H1 (cell line): ENCODE data around the gene ADTRP. TPM values are rescaled to one million over a fixed set of nuclear protein-coding genes. Genes with fewer than 3 reads are reported as not detected.
A peak's percentile ranks its signal among the peaks of the same experiment; 100 is the strongest.

ENCODE experiments used
- CTCF ChIA-PET: fragments of 300-600 bp; sonication (Branson Sonifier 250); formaldehyde crosslinking; loops from one replicate; lab custom pipeline; 2021; ENCODE audit not compliant: partially characterized antibody; lab: Charles Lee
- POLR2A ChIA-PET: fragments of 300-600 bp; sonication (Branson Sonifier 250); formaldehyde crosslinking; loops from one replicate; lab custom pipeline; 2021; ENCODE audit warnings: inconsistent platforms; ENCODE audit not compliant: partially characterized antibody; lab: Charles Lee
- DNase-seq, 2 experiments: peaks; one replicate each; pipeline versions ENCODE4 v3.0.0 to v3.0.0-alpha.2; 2010 to 2022; ENCODE audit warnings: low spot score in 2 of 2, low read depth in 1 of 2, mixed read lengths in 1 of 2
- FAIRE-seq: peaks from 2 replicates; lab custom pipeline; 2011; peaks lifted over from hg19 to GRCh38; lab: Jason Lieb, UNC
- H2AFZ ChIP-seq: 2 replicates; pipeline ENCODE4 v1.8.1; 2012; ENCODE audit warnings: low read length, inconsistent platforms
- H2AK5ac ChIP-seq: 2 replicates; pipeline ENCODE4 v1.6.1; 2013; ENCODE audit warnings: low read depth, low read length
- H2BK120ac ChIP-seq: replicated peaks from 2 replicates; pipeline ENCODE3; 2013; ENCODE audit warnings: low read depth, low read length, inconsistent platforms
- H2BK12ac ChIP-seq: 2 replicates; pipeline ENCODE4 v1.6.1; 2013; ENCODE audit warnings: low read depth, low read length
- H2BK15ac ChIP-seq: 2 replicates; pipeline ENCODE4 v1.6.1; 2013; ENCODE audit warnings: low read length
- H2BK20ac ChIP-seq: 2 replicates; pipeline ENCODE4 v1.6.1; 2013; ENCODE audit warnings: low read length
- H2BK5ac ChIP-seq: 2 replicates; pipeline ENCODE4 v1.6.1; 2013; ENCODE audit warnings: low read depth, low read length
- H3K14ac ChIP-seq: 2 replicates; pipeline ENCODE4 v1.6.1; 2013; ENCODE audit warnings: inconsistent platforms; ENCODE audit not compliant: insufficient read length
- H3K18ac ChIP-seq: 2 replicates; pipeline ENCODE4 v1.6.1; 2013; ENCODE audit warnings: low read length; ENCODE audit errors: extremely low read depth
- H3K23ac ChIP-seq: 2 replicates; pipeline ENCODE4 v1.6.1; 2013; ENCODE audit warnings: inconsistent platforms; ENCODE audit not compliant: insufficient read length
- H3K23me2 ChIP-seq: 2 replicates; pipeline ENCODE4 v1.6.1; 2013; ENCODE audit warnings: low read depth, low read length
- H3K27ac ChIP-seq: 2 replicates; pipeline ENCODE4 v1.6.1; 2011; ENCODE audit warnings: low read depth, low read length, inconsistent platforms
- H3K27me3 ChIP-seq, 4 experiments: replicated peaks in 1 of 4; 1 replicate in 1 of 4; 2 replicates in 3 of 4; pipeline versions ENCODE4 v1.6.1 to v1.8.1; 2011 to 2013; ENCODE audit warnings: low read length in 3 of 4, mild to moderate bottlenecking in 3 of 4, inconsistent platforms in 2 of 4, mixed read lengths in 2 of 4, moderate library complexity in 1 of 4; ENCODE audit not compliant: control insufficient read depth in 3 of 4, insufficient read depth in 3 of 4; ENCODE audit errors: extremely low read depth in 1 of 4
- H3K36me3 ChIP-seq, 4 experiments: 2 replicates each; pipeline versions ENCODE4 v1.6.1 to v1.8.1; 2011 to 2013; ENCODE audit warnings: mild to moderate bottlenecking in 4 of 4, low read length in 3 of 4, moderate library complexity in 2 of 4, control low read depth in 1 of 4, inconsistent platforms in 1 of 4; ENCODE audit not compliant: insufficient read depth in 4 of 4, control insufficient read depth in 2 of 4
- H3K4ac ChIP-seq: replicated peaks from 2 replicates; pipeline ENCODE3; 2013; ENCODE audit warnings: low read length, low read depth, mixed read lengths, inconsistent platforms; ENCODE audit not compliant: insufficient read length
- H3K4me1 ChIP-seq, 4 experiments: replicated peaks in 1 of 4; 1 replicate in 1 of 4; 2 replicates in 3 of 4; pipeline versions ENCODE4 v1.6.1 to v1.8.1; 2011 to 2013; ENCODE audit warnings: low read length in 3 of 4, inconsistent platforms in 2 of 4, mixed read lengths in 1 of 4; ENCODE audit not compliant: insufficient read depth in 4 of 4, control insufficient read depth in 3 of 4
- H3K4me2 ChIP-seq, 2 experiments: 2 replicates each; pipeline versions ENCODE4 v1.6.1 to v1.8.1; 2011 to 2013; ENCODE audit warnings: low read depth in 2 of 2, low read length in 2 of 2, control low read depth in 1 of 2, inconsistent platforms in 1 of 2, mild to moderate bottlenecking in 1 of 2; ENCODE audit not compliant: insufficient read depth in 1 of 2
- H3K4me3 ChIP-seq, 4 experiments: fragments of 200-600, 300-600 bp in 1 of 4; sonication (generic), shearing (Covaris generic), sonication (Bioruptor Twin) in 1 of 4; 2 replicates each; pipeline versions ENCODE4 v1.5.1 to v1.8.1; 2011 to 2016; ENCODE audit warnings: low read length in 4 of 4, low read depth in 3 of 4, control low read depth in 2 of 4, inconsistent platforms in 2 of 4, mild to moderate bottlenecking in 2 of 4, mixed read lengths in 1 of 4, moderate library complexity in 1 of 4; ENCODE audit not compliant: insufficient read depth in 2 of 4; ENCODE audit errors: extremely low read depth in 1 of 4
- H3K56ac ChIP-seq: replicated peaks from 2 replicates; pipeline ENCODE3; 2013; ENCODE audit warnings: low read depth, mild to moderate bottlenecking, mixed read lengths, low read length, inconsistent platforms; ENCODE audit not compliant: insufficient read length
- H3K79me1 ChIP-seq: 2 replicates; pipeline ENCODE4 v1.6.1; 2013; ENCODE audit warnings: low read depth, low read length, control low read depth
- H3K79me2 ChIP-seq, 2 experiments: 2 replicates each; pipeline versions ENCODE4 v1.6.1 to v1.8.1; 2012 to 2013; ENCODE audit warnings: low read length in 2 of 2, mild to moderate bottlenecking in 2 of 2, inconsistent platforms in 1 of 2; ENCODE audit not compliant: insufficient read depth in 2 of 2, control insufficient read depth in 1 of 2
- H3K9ac ChIP-seq, 4 experiments: replicated peaks in 1 of 4; 1 replicate in 1 of 4; 2 replicates in 3 of 4; pipeline versions ENCODE4 v1.6.1 to v1.8.1; 2011 to 2013; ENCODE audit warnings: low read depth in 3 of 4, low read length in 3 of 4, control low read depth in 2 of 4, mild to moderate bottlenecking in 2 of 4, moderate library complexity in 2 of 4, inconsistent platforms in 1 of 4; ENCODE audit errors: extremely low read depth in 1 of 4
- H3K9me3 ChIP-seq, 2 experiments: 2 replicates each; pipeline versions ENCODE4 v1.6.1 to v1.8.1; 2012 to 2013; ENCODE audit warnings: mild to moderate bottlenecking in 2 of 2, moderate library complexity in 2 of 2, control low read depth in 1 of 2, inconsistent platforms in 1 of 2, low read depth in 1 of 2, low read length in 1 of 2, mixed read lengths in 1 of 2; ENCODE audit not compliant: insufficient read depth in 2 of 2
- H4K20me1 ChIP-seq, 2 experiments: replicated peaks in 1 of 2; 2 replicates each; pipeline versions ENCODE3 to v1.8.1; 2011 to 2013; ENCODE audit warnings: inconsistent platforms in 2 of 2, low read length in 2 of 2, mild to moderate bottlenecking in 1 of 2; ENCODE audit not compliant: insufficient read depth in 2 of 2, control insufficient read depth in 1 of 2
- H4K5ac ChIP-seq: 2 replicates; pipeline ENCODE4 v1.6.1; 2013; ENCODE audit warnings: low read length, low read depth, mixed read lengths, inconsistent platforms; ENCODE audit not compliant: insufficient read length
- H4K8ac ChIP-seq: 2 replicates; pipeline ENCODE4 v1.8.0; 2013; ENCODE audit warnings: mild to moderate bottlenecking, moderate library complexity, low read length, inconsistent platforms; ENCODE audit not compliant: insufficient read depth; ENCODE audit errors: extremely low read depth
- H4K91ac ChIP-seq: replicated peaks from 2 replicates; pipeline ENCODE3; 2013; ENCODE audit warnings: low read length, mixed read lengths, inconsistent platforms; ENCODE audit not compliant: insufficient read length
- EP300 ChIP-seq, 2 experiments: IDR thresholded peaks; 1 replicate in 1 of 2; 2 replicates in 1 of 2; pipeline ENCODE4 v1.6.1; 2011 to 2012; ENCODE audit warnings: low read depth in 2 of 2, low read length in 2 of 2, mild to moderate bottlenecking in 2 of 2, borderline replicate concordance in 1 of 2, inconsistent platforms in 1 of 2, moderate library complexity in 1 of 2
- WGBS, 2 experiments: shearing (Covaris generic) in 1 of 2; methylation state at CpG; one replicate each; pipeline versions ENCODE4 v1.1.6 to v1.1.7; 2013 to 2015; ENCODE audit warnings: low lambda C conversion rate in 2 of 2, mixed read lengths in 2 of 2, inconsistent platforms in 1 of 2, low coverage in 1 of 2, missing lambda C conversion rate in 1 of 2; ENCODE audit not compliant: insufficient replicate concordance in 2 of 2, insufficient coverage in 1 of 2, insufficient read length in 1 of 2; ENCODE audit errors: extremely low coverage in 1 of 2, missing lambda C conversion rate in 1 of 2; 5-methylcytosine and 5-hydroxymethylcytosine counted together
- polyA plus RNA-seq, 7 experiments: library from polyadenylated mRNA; depleted of rRNA in 3 of 7; stranded (reverse) in 5 of 7; unstranded in 2 of 7; fragments of >200 nt in 5 of 7; fragments of 200-250 nt in 2 of 7; gene quantifications; 1 replicate in 5 of 7; 2 replicates in 1 of 7; 4 replicates in 1 of 7; pipeline versions ENCODE4 v1.2.1 to v1.2.3, GENCODE V29; 2011 to 2013; ENCODE audit warnings: missing spikeins in 2 of 7, mixed read lengths in 2 of 7
- total RNA-seq: library from RNA; stranded (reverse); fragmentation: NEBNext Ultra II Directional; extraction: Animal tissue kit (Norgen Biotek cat#: 25700); gene quantifications from 2 replicates; pipeline ENCODE4 v1.2.1, GENCODE V29; 2021

ADTRP gene
- total and polyA plus RNA-seq, 2 of the 8 experiments (the other 6 are each of a cell fraction or from before 2014, with no cell fraction given): 0.08 to 0.45 TPM

DNA sequence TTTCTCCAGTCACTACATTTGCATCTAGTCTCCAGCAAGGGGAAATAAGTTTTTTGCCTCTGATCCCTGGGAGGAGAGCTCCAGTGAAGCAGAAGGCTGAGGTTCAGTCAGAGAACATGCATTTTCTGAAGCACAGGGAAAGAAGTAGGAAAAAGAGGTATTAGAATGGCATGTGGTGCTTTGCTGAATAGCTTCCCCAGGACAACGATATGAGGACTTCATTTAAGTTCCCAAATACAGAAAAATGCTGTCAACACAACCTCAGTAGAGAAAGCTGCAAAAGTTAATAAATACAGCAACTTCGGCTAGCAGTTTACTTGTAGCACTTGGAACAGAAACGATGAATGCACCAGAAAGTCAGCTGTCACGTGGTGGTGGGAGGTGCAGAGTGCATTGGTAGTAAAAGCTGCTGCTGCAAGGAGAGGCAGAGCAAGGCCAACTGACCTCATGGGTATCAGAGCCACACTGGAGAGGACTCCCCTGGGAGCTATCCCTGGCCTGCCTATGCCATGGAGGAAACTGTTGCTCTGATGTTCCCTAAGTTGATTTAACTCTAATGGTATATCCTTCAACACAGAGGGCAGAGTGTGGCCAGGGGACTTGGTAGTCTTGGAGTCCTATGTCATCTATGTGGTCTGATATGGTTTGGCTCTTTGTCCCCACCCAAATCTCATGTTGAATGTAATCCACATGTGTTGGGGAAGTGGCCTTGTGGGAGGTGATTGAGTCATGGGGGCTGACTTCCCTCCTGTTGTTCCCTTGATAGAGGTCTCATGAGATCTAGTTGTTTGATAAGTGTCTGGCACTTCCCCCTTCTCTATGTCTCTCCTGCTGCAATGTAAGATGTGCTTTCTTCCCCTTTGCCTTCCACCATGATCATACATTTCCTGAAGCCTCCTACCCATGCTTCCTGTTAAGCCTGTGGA is 85.9 kb downstream of the ADTRP start:
- no peak overlapping the region for H4K5ac ChIP-seq
- H3K56ac ChIP-seq: no peak overlapping the region
- ChIA-PET POLR2A (no interaction called here), CTCF (interaction anchor here (1.0 to 1.2 kb wide), 2 partner anchors 10 to 208 kb away, joined by 3 read pairs; no protein-coding TSS in a partner anchor)
- H3K9ac ChIP-seq: no peak overlapping the region
- H3K27me3 ChIP-seq: no peaks in the 10 kb centered on the region
- peak overlapping the region; percentile 99 for H2AFZ ChIP-seq
- H2BK12ac ChIP-seq: no peak overlapping the region
- no peaks in the 10 kb centered on the region for H4K20me1 ChIP-seq
- no peak overlapping the region for H4K8ac ChIP-seq
- no peak overlapping the region for H3K4me3 ChIP-seq
- H3K23ac ChIP-seq: no peak overlapping the region
- no peaks in the 10 kb centered on the region for H3K79me2 ChIP-seq
- no peaks in the 10 kb centered on the region for H3K23me2 ChIP-seq
- no peak overlapping the region for H3K4ac ChIP-seq
- 78% methylated on average over 4 of the region's 4 CpGs; no CpG with 5 or more reads in 1 of the 2 experiments for WGBS, 2 experiments
- H3K18ac ChIP-seq: no peak overlapping the region
- H3K14ac ChIP-seq: no peak overlapping the region
- H3K79me1 ChIP-seq: no peaks in the 10 kb centered on the region
- no peak overlapping the region for H2BK15ac ChIP-seq
- no peak for TF ChIP-seq EP300 (IDR thresholded peaks at IDR 0.05; ENCODE audit: borderline replicate concordance in 1 of 2, low read depth in 2 of 2, low read length in 2 of 2)
- H2AK5ac ChIP-seq: no peak overlapping the region
- H3K9me3 ChIP-seq: no peaks in the 10 kb centered on the region
- H2BK5ac ChIP-seq: no peak overlapping the region
- H2BK20ac ChIP-seq: no peak overlapping the region
- no peak overlapping the region for H4K91ac ChIP-seq
- DNase-seq (no peak), FAIRE-seq (no peak)
- peaks cover 0 to 8% (median 0%) of the 10 kb centered on the region in 4 experiments; a peak in 3 of 7 replicates for H3K4me1 ChIP-seq
- H3K4me2 ChIP-seq: no peak overlapping the region
- H3K36me3 ChIP-seq: no peaks in the 10 kb centered on the region
- H3K27ac ChIP-seq: no peak overlapping the region; the same call in 1 of the 2 replicates
- H2BK120ac ChIP-seq: no peak overlapping the region
